GM19043 (cell line): ENCODE results near the gene GALP.
"Not testable (repeated sequence)": the region's sequence is repeated elsewhere in the genome, so short reads cannot be mapped to it uniquely, and the experiment has no call there.

ENCODE experiments used
- ATAC-seq: cut with Tn5 transposase; IDR thresholded peaks from one replicate; pipeline ENCODE4 v1.9.1; 2021; ENCODE audit warnings: low read depth; ENCODE audit not compliant: unreplicated experiment

GALP gene

GRCh38 chr19:56147307-56147706, 28.5 kb upstream of the GALP start:
- ATAC-seq, result no peak

GRCh38 chr19:56148096-56148495, 27.7 kb upstream of the GALP start:
- ATAC-seq, result no peak

GRCh38 chr19:56148955-56149655, 26.7 kb upstream of the GALP start:
- ATAC-seq, result not testable (repeated sequence)

- no peak for ATAC-seq
Observed at GRCh38 chr19:56149656-56150038, 26.2 kb upstream of the GALP start.

- ATAC-seq, result no peak
Observed at GRCh38 chr19:56150358-56150757, 25.4 kb upstream of the GALP start.

GRCh38 chr19:56152644-56153043, 23.2 kb upstream of the GALP start:
- ATAC-seq, result no peak

- no peak for ATAC-seq
Observed at GRCh38 chr19:56153507-56153906, 22.3 kb upstream of the GALP start.

- no peak for ATAC-seq
Observed at GRCh38 chr19:56155124-56155687, 20.6 kb upstream of the GALP start.

GRCh38 chr19:56156768-56157167, 19.0 kb upstream of the GALP start:
- ATAC-seq, result no peak

- no peak for ATAC-seq
Observed at GRCh38 chr19:56158170-56158757, 17.5 kb upstream of the GALP start.

GRCh38 chr19:56159009-56159559, 16.7 kb upstream of the GALP start:
- no peak for ATAC-seq

GRCh38 chr19:56159622-56160271, 16.1 kb upstream of the GALP start:
- no peak for ATAC-seq

- no peak for ATAC-seq
Observed at GRCh38 chr19:56161534-56161933, 14.3 kb upstream of the GALP start.

GRCh38 chr19:56162258-56162657, 13.6 kb upstream of the GALP start:
- ATAC-seq, result no peak

- no peak for ATAC-seq
Observed at GRCh38 chr19:56163097-56163496, 12.7 kb upstream of the GALP start.

- ATAC-seq, result no peak
Observed at GRCh38 chr19:56167064-56167578, 8.7 kb upstream of the GALP start.

GRCh38 chr19:56170261-56170660, 5.5 kb upstream of the GALP start:
- ATAC-seq, result no peak

- no peak for ATAC-seq
Observed at GRCh38 chr19:56174086-56174485, 1.7 kb upstream of the GALP start.

GRCh38 chr19:56174550-56174949, 1.3 kb upstream of the GALP start:
- ATAC-seq, result no peak

- ATAC-seq, result not testable (repeated sequence)
Observed at GRCh38 chr19:56176310-56176709, 502 bp downstream of the GALP start.

GRCh38 chr19:56176881-56177280, 1.1 kb downstream of the GALP start:
- no peak for ATAC-seq
